H1 (cell line): Measurements from ENCODE around the gene ACRBP. TPM values are rescaled to one million over a fixed set of nuclear protein-coding genes. Genes with fewer than 3 reads are reported as not detected.
A peak's percentile ranks its signal among the peaks of the same experiment; 100 is the strongest.

Source experiments
- ATF2 ChIP-seq: IDR thresholded peaks from 2 replicates; pipeline ENCODE4 v1.6.1; 2012; ENCODE audit warnings: low read length, inconsistent platforms
- CHD2 ChIP-seq: IDR thresholded peaks from 2 replicates; pipeline ENCODE4 v1.6.1; 2012; ENCODE audit warnings: low read length, improper control_type of control experiment
- CTCF ChIP-seq, 3 experiments: IDR thresholded peaks; 1 replicate in 2 of 3; 2 replicates in 1 of 3; pipeline versions ENCODE4 v1.5.1 to v1.6.1; 2011; ENCODE audit warnings: low read length in 3 of 3, mild to moderate bottlenecking in 3 of 3, inconsistent platforms in 2 of 3, low read depth in 1 of 3, moderate library complexity in 1 of 3; ENCODE audit not compliant: insufficient read depth in 1 of 3; ENCODE audit errors: control extremely low read depth in 1 of 3
- EZH2 ChIP-seq: fragments of 200-600 bp; sonication (generic); IDR thresholded peaks from 2 replicates; pipeline ENCODE4 v1.7.1; 2012; ENCODE audit warnings: low read depth, mild to moderate bottlenecking, moderate library complexity, low read length, inconsistent platforms; ENCODE audit not compliant: severe bottlenecking
- FOSL1 ChIP-seq: IDR thresholded peaks from 2 replicates; pipeline ENCODE4 v1.6.1; 2011; ENCODE audit warnings: mild to moderate bottlenecking, low read depth, low read length, moderate library complexity; ENCODE audit not compliant: insufficient read depth
- GABPA ChIP-seq: IDR thresholded peaks from 2 replicates; pipeline ENCODE4 v1.6.1; 2011; ENCODE audit warnings: mild to moderate bottlenecking, low read length, moderate library complexity, borderline replicate concordance; ENCODE audit not compliant: insufficient read depth
- HDAC2 ChIP-seq, 2 experiments: fragments of 300-600 bp in 1 of 2; sonication (generic) in 1 of 2; IDR thresholded peaks; 2 replicates each; pipeline ENCODE4 v1.6.1; 2011 to 2012; ENCODE audit warnings: low read depth in 2 of 2, low read length in 2 of 2, mild to moderate bottlenecking in 2 of 2, moderate library complexity in 2 of 2, borderline replicate concordance in 1 of 2, inconsistent platforms in 1 of 2
- KDM4A ChIP-seq: IDR thresholded peaks from one replicate; pipeline ENCODE4 v1.7.1; 2012; ENCODE audit warnings: low read depth, mild to moderate bottlenecking, moderate library complexity, low read length, inconsistent platforms; ENCODE audit not compliant: severe bottlenecking
- NANOG ChIP-seq: IDR thresholded peaks from 2 replicates; pipeline ENCODE4 v1.6.1; 2011; ENCODE audit warnings: low read length, low read depth, mild to moderate bottlenecking, inconsistent platforms; ENCODE audit not compliant: insufficient read depth, poor library complexity, severe bottlenecking
- NRF1 ChIP-seq: IDR thresholded peaks from 2 replicates; pipeline ENCODE4 v1.6.1; 2011; ENCODE audit warnings: mild to moderate bottlenecking, low read depth, low read length, improper control_type of control experiment
- RAD21 ChIP-seq, 2 experiments: IDR thresholded peaks in 1 of 2; conservative IDR thresholded peaks in 1 of 2; 2 replicates each; pipeline ENCODE4 v1.6.1; 2011; ENCODE audit warnings: low read depth in 2 of 2, low read length in 2 of 2, improper control_type of control experiment in 1 of 2, inconsistent platforms in 1 of 2, mild to moderate bottlenecking in 1 of 2, moderate library complexity in 1 of 2
- SIN3A ChIP-seq, 2 experiments: IDR thresholded peaks in 1 of 2; conservative IDR thresholded peaks in 1 of 2; 2 replicates each; pipeline ENCODE4 v1.6.1; 2011 to 2012; ENCODE audit warnings: low read length in 2 of 2, improper control_type of control experiment in 1 of 2, low read depth in 1 of 2, mild to moderate bottlenecking in 1 of 2
- SIRT6 ChIP-seq: IDR thresholded peaks from one replicate; pipeline ENCODE4 v1.7.1; 2012; ENCODE audit warnings: low read length, inconsistent platforms
- SIX5 ChIP-seq: IDR thresholded peaks from 2 replicates; pipeline ENCODE4 v1.6.1; 2011; ENCODE audit warnings: mild to moderate bottlenecking, low read depth, low read length
- SRF ChIP-seq: IDR thresholded peaks from 2 replicates; pipeline ENCODE4 v1.6.1; 2011; ENCODE audit warnings: mild to moderate bottlenecking, low read depth, low read length, moderate library complexity
- TAF1 ChIP-seq: IDR thresholded peaks from 2 replicates; pipeline ENCODE4 v1.6.1; 2011; ENCODE audit warnings: mild to moderate bottlenecking, low read depth, low read length
- TAF7 ChIP-seq: optimal IDR thresholded peaks from 2 replicates; pipeline ENCODE3; 2011; ENCODE audit warnings: low read depth, mild to moderate bottlenecking, inconsistent platforms, low read length, moderate library complexity, borderline replicate concordance
- TCF12 ChIP-seq: IDR thresholded peaks from 2 replicates; pipeline ENCODE4 v1.6.1; 2011; ENCODE audit warnings: low read depth, mild to moderate bottlenecking, low read length
- polyA plus RNA-seq, 7 experiments: library from polyadenylated mRNA; depleted of rRNA in 3 of 7; stranded (reverse) in 5 of 7; unstranded in 2 of 7; fragments of >200 nt in 5 of 7; fragments of 200-250 nt in 2 of 7; gene quantifications; 1 replicate in 5 of 7; 2 replicates in 1 of 7; 4 replicates in 1 of 7; pipeline versions ENCODE4 v1.2.1 to v1.2.3, GENCODE V29; 2011 to 2013; ENCODE audit warnings: missing spikeins in 2 of 7, mixed read lengths in 2 of 7
- total RNA-seq: library from RNA; stranded (reverse); fragmentation: NEBNext Ultra II Directional; extraction: Animal tissue kit (Norgen Biotek cat#: 25700); gene quantifications from 2 replicates; pipeline ENCODE4 v1.2.1, GENCODE V29; 2021

ACRBP gene
- total and polyA plus RNA-seq, 2 of the 8 experiments (the other 6 are each of a cell fraction or from before 2014, with no cell fraction given): 0.80 to 5.2 TPM

- TF ChIP-seq EZH2: no peak
- TF ChIP-seq ATF2: 0 out of 2 replicates have a peak, but pooled peaks have one; percentile 1
- TF ChIP-seq CHD2: peak; percentile 13
- peak; percentile 48 for TF ChIP-seq SIX5
- TF ChIP-seq RAD21 (IDR thresholded peaks at IDR 0.05 in 1 of 2, conservative IDR thresholded peaks at IDR 0.05 in 1 of 2; ENCODE audit: low read depth in 2 of 2, low read length in 2 of 2): no peak
- no peak for TF ChIP-seq FOSL1
- TF ChIP-seq SIRT6: peak; percentile 99
- TF ChIP-seq NRF1: no peak
- TF ChIP-seq TAF1: peak; percentile 69
- peak; percentile 53 for TF ChIP-seq KDM4A
- peak; percentile 71 to 89; a peak in 3 of 4 replicates for TF ChIP-seq SIN3A (conservative IDR thresholded peaks at IDR 0.05 in 1 of 2, IDR thresholded peaks at IDR 0.05 in 1 of 2; ENCODE audit: low read depth in 1 of 2, low read length in 2 of 2)
- peak; percentile 4 for TF ChIP-seq NANOG
- no peak for TF ChIP-seq TCF12
- TF ChIP-seq CTCF (IDR thresholded peaks at IDR 0.05; ENCODE audit: control extremely low read depth in 1 of 3, insufficient read depth in 1 of 3, low read depth in 1 of 3, low read length in 3 of 3): no peak
- TF ChIP-seq HDAC2 (IDR thresholded peaks at IDR 0.05; ENCODE audit: borderline replicate concordance in 1 of 2, low read depth in 2 of 2, low read length in 2 of 2): no peak
- no peak for TF ChIP-seq SRF
- TF ChIP-seq TAF7: peak; percentile 80
- peak; percentile 85 for TF ChIP-seq GABPA
Measured at GRCh38 chr12:6688999-6689882, 42.0 kb upstream of the ACRBP start, which contains the start of gene ZNF384 (continued).
